Cerebellar cortex (tissue), 1 donor: Measurements from ENCODE around the gene PCCB.
"Not testable (repeated sequence)": the region's sequence is repeated elsewhere in the genome, so short reads cannot be mapped to it uniquely, and the experiment has no call there.

ENCODE experiments used
- DNase-seq: peaks from one replicate; pipeline ENCODE4 v3.0.0-alpha.2; 2015; ENCODE audit warnings: low spot score

PCCB gene

GRCh38 chr3:136263251-136263650 lies 13.1 kb downstream of the PCCB start:
- no peak for DNase-seq

GRCh38 chr3:136266468-136267125 lies 16.5 kb downstream of the PCCB start:
- not testable (repeated sequence) for DNase-seq

GRCh38 chr3:136267235-136267634 lies 17.1 kb downstream of the PCCB start:
- DNase-seq: no peak

DNA sequence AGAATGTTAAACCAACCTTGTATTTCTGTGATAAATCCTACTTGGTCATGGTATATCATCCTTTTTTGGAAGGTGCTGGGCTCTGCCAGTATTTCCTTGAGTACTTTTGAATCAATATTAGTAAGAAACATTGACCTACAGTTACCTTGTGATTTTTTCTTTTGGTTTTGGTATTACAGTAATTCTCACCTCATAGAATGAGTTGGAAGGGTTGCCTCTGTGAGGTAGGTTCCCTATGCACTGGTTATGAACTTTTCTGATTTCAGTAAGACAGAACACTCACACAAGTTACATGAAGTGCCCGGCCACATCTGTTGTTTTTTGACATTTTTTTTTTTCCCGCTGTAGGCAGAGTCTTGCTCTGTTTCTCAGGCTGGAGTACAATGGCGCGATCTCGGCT lies 20.0 kb downstream of the PCCB start:
- no peak for DNase-seq

DNA sequence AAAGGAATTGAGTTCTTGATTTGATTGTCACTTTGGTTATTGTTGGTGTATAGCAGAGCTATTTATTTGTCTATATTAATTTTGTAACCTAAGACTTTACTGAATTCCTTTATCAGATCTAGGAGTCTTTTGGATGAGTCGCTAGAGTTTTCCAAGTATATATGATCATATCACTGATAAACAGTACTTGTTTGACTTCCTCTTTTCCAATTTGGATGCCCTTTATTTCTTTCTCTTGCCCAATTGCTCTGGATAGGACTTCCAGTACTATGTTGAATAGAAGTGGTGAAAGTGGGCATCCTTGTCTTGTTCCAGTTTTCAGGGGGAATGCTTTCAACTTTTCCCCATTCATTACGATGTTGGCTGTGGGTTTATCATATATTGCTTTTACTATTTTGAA lies 21.5 kb downstream of the PCCB start:
- not testable (repeated sequence) for DNase-seq

DNA sequence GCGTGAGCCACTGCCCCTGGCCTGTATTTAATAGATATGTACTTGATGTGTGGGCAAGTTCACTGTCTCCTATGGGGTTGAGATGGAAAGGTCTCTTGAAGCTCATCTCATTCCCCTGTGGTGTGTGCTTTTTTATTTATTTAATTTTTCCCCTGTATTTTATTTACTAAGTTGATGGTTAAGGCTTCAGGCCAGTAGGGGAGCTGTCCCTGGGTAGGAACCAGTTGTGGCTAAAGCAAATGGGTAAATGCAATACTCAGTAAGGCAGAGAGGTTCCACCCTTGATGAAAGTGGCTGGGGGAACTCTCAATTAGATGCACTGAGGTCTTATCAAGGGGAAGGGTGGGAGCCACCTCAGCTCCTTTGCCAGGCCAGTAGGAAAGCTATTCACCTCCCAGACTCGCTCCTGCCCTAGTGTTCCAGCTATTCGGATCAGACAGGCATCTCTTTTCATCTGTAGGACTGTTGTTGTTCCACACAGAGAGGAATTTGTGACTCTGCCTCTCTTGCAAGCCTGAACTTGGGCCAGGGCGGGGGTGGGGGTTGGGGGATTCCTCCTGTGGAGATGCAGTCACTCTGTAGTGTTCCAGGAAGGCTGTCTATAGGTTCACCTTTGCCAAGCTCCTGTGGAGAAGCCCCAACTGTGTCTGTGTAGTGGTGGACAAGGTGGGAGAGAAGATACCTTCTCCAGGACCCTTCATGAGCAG lies 26.1 kb downstream of the PCCB start:
- no peak for DNase-seq

DNA sequence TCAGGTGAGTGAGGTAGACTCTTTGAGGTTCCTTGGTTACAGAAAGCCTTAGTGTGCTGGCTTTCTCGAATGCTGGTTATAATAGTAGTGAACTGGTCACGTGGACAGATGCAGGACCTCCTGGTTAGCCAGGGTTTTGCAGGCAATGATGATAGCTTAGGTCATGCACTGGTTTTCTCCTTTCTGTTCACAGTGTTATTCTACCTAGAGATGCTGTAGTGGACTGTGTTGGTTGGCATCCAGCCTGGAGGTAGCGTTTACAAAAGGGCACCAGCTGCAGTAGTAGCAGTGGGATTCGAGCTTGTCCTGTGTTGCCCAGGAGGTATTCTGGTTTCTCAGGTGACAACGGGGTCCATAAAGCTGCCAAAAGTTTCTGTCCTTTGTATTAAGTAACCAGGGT lies 27.0 kb downstream of the PCCB start:
- peak; percentile 12 for DNase-seq

DNA sequence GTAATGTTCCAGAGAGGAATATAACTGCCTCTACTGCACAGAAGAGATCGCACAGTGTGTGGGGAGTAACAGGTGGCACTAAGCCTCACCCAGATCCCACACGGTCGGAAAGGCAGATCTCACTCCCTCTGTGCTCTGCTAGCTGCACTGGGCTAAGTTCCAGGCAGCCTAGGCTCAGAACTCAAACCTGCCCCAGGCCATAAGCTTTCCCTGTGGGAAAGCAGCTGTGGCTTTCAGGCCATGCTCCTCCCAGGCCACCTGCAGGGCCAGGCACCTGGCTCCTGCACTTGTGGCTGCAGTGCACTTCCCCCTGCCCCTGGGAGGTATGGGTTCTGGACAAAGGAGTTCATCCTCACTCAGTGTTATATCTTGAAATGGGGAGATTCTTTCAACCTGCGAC lies 27.5 kb downstream of the PCCB start:
- peak; percentile 87 for DNase-seq

DNA sequence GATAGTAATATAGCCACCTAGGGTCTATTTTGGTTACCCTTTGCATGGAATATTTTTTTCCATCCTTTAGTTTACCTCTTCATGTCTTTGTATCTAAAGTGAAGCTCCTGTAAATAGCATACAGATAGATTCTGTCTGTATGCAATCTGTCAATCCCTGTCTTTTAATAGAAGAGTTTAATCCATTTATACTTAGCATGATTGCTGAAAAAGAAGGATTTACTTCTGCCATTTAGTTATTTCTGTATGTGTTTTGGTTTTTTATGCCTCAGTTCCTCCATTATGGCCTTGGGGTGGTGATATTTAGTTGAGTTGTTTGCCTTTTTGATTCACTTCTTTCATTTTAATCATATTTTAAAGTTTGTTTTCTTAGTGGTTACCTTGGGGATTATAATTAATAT lies 29.0 kb downstream of the PCCB start:
- DNase-seq: no peak

DNA sequence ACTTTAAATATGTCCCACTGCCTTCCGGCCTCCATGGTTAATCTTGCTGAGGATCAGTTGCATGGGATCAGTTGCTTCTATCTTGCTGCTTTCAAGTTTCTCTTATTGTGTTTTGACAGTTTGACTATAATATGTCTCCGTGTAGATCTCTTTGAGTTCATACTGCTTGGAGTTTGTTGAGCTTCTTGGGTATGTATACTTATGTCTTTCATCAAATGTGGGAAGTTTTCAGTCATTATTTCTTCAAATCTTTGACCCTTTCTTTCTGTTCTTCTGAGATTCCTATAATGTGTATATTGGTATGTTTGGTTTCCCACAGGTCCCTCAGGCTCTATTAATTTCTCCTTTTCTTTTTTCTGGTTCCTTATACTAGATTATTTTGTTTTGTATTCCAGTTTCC lies 30.8 kb downstream of the PCCB start:
- DNase-seq: no peak

- DNase-seq: no peak
Measured at GRCh38 chr3:136281966-136282520, 31.9 kb downstream of the PCCB start.

GRCh38 chr3:136283627-136284026 lies 33.5 kb downstream of the PCCB start:
- DNase-seq: no peak

DNA sequence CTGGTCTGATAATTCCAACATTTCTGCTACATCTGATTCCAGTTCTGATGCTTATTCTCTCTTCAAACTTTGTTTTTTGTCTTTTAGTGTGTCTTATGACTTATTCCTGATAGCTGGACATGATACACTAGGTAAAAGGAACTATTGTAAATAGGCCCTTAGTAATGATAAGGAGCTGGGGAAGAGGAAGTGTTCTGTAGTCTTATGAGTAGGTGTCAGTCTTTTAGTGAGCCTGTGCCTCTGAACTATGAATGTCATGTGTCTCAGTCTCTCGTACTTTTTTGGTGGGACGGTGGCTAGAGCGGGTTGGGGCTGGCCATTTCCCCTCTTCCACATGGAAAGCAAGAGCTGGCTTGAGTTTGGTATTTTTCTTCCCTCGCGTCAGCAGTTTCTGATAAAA lies 41.2 kb downstream of the PCCB start:
- DNase-seq: no peak

- DNase-seq: no peak
Measured at GRCh38 chr3:136292500-136292899, 42.4 kb downstream of the PCCB start.

GRCh38 chr3:136293279-136293678 lies 43.1 kb downstream of the PCCB start:
- no peak for DNase-seq

- no peak for DNase-seq
Measured at GRCh38 chr3:136294176-136294575, 44.0 kb downstream of the PCCB start.

DNA sequence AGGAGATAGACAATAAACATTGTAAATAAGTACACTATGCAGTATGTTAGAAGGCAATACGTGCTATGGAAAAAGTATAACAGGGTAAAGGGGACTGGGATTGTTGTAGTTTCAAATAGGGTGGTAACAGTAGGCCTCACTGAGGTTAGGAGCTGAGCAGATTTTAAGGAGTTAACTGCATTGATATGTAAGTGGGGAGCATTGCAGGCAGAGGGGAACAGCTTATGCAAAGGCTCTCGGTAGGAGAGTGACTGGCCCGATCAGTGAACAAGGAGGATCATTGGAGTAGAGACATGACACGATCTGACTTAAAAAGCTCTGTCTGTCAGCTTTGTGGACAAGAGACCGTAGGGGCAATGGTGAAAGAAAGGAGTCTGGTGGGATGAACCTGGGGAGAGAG lies 46.8 kb downstream of the PCCB start:
- no peak for DNase-seq

- no peak for DNase-seq
Measured at GRCh38 chr3:136297826-136298225, 47.7 kb downstream of the PCCB start.

- no peak for DNase-seq
Measured at GRCh38 chr3:136300444-136300843, 50.3 kb downstream of the PCCB start.

- DNase-seq: peak; percentile 16
Measured at GRCh38 chr3:136305879-136306278, 55.7 kb downstream of the PCCB start.

GRCh38 chr3:136311261-136311660 lies 61.1 kb downstream of the PCCB start:
- no peak for DNase-seq

DNA sequence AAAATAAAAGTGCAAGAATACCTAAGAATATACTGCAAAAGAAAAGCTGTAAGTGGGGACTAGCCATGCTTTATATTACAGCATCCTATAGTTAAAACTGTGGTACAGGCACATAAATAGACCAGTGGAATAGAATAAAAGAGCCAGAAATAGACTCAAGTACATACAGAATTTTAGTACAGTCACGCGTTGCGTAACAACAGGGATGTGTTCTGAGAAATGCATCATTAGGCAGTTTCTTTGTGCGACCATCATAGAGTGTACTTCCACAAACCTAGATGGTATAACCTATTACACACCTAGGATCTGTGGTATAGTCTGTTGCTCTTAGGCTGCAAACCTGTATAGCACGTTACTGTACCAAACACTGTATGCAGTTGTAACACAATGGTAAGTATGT lies 61.8 kb downstream of the PCCB start:
- no peak for DNase-seq

- no peak for DNase-seq
Measured at GRCh38 chr3:136326316-136326715, 76.2 kb downstream of the PCCB start.

DNA sequence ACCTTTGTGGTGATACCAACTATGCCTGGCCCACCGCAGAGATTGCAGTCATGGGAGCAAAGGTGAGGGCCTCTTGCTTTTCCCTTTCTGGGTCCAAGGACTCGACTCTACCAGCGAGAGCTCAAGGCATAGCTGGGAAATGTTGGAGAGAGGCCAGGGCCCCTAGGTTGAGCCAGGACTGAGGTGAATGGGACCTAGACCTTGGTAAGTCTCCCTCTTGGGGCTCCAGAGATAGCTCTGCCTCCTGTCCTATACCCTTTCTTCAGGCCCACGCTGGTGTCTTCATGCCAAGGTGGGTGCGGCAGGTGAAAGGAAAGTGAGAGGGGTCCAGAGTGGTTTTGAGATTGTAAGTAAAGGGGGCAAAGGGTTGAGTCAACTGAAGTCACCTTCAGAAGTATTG lies 77.5 kb downstream of the PCCB start:
- DNase-seq: no peak
